Ascending aorta (tissue), 2 donors: ENCODE data around the gene TMEM44. TPM values are rescaled to one million over a fixed set of nuclear protein-coding genes. Genes with fewer than 3 reads are reported as not detected.
"Not testable (repeated sequence)": the region's sequence is repeated elsewhere in the genome, so short reads cannot be mapped to it uniquely, and the experiment has no call there.

Experiments used
- DNase-seq, 2 donors: peaks; one replicate each; pipeline ENCODE4 v3.0.0-alpha.2; 2019; ENCODE audit warnings: low spot score in 2 of 2
- H3K27ac ChIP-seq, 2 donors: fragments of 200-600 bp; sonication (generic); one replicate each; pipeline ENCODE4 v1.5.1; 2016 to 2017; ENCODE audit warnings: mild to moderate bottlenecking in 1 of 2
- H3K27me3 ChIP-seq: fragments of 200-600 bp; sonication (generic); one replicate; pipeline ENCODE4 v1.5.1; 2017
- H3K36me3 ChIP-seq, 2 donors: fragments of 200-600 bp; sonication (generic); one replicate each; pipeline ENCODE4 v1.5.1; 2016
- H3K4me1 ChIP-seq, 2 donors: fragments of 200-600 bp; sonication (generic); one replicate each; pipeline ENCODE4 v1.5.1; 2016 to 2017; ENCODE audit warnings: mild to moderate bottlenecking in 1 of 2
- H3K4me3 ChIP-seq, 2 donors: fragments of 200-600 bp; sonication (generic); one replicate each; pipeline ENCODE4 v1.5.1; 2016 to 2017; ENCODE audit warnings: mild to moderate bottlenecking in 1 of 2
- H3K9me3 ChIP-seq, 2 donors: fragments of 200-600 bp; sonication (generic); one replicate each; pipeline ENCODE4 v1.5.1; 2016
- intact Hi-C: fragments of 100-400 bp; cut with DNase I; formaldehyde crosslinking; loops from one replicate; pipeline ENCODE4 v1.15.1; 2023
- total RNA-seq: library from RNA; depleted of rRNA; stranded (reverse); fragments of >200 nt; gene quantifications from one replicate; pipeline ENCODE4 v1.1.0, GENCODE V29; 2016
- TF ChIP-seq, protein P1 (sequence below), 3 experiments: fragments of 200-600 bp in 2 of 3; fragments of 450-650 bp in 1 of 3; sonication (generic) in 2 of 3; IDR thresholded peaks; one replicate each; pipeline ENCODE4 v1.5.1; 2016 to 2019; ENCODE audit warnings: antibody characterized with exemption in 3 of 3, mild to moderate bottlenecking in 1 of 3, moderate library complexity in 1 of 3

TMEM44 gene
- total RNA-seq, 1 donor from 2014 or later, result 2.6 TPM

DNA sequence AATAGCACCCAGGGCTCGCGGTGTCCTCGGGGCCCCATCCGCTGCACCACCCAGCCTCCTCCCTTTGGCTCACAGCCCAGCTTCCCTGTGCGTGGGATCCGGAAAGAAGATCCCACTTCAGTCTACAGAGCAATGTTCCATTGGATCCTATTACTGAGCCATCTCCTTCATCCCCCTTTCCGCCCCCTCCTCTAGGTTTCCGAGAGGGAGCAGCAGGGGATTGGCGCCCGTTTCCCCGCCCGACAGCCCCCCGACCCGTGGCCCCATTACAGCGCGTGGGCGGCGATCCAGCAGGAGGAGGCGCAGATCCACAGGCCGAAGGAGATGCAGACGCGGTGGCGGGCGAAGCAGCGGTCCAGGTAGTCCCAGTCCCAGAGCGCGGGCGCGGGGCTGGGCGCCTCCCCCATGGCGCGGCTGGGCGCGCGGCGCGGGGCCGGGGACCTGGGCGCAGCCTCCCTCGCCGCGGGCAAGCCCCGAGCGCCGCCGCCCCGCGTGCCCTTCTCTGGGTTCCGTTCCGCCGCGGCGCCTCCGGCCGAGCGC lies 340 bp downstream of the TMEM44 start:
- Histone ChIP-seq H3K4me1 (no peaks in the 10 kb centered on the region), H3K36me3 (no peaks in the 10 kb centered on the region), H3K27ac (peak overlapping the region in 1 of 2 donors; percentile 64), H3K4me3 (peak overlapping the region; percentile 66 to 68), H3K27me3 (no peaks in the 10 kb centered on the region), H3K9me3 (no peaks in the 10 kb centered on the region)
- peak in 1 of 2 donors; percentile 64 for DNase-seq
- intact Hi-C loops, result no loop called here
- TF ChIP-seq, protein P1, sequence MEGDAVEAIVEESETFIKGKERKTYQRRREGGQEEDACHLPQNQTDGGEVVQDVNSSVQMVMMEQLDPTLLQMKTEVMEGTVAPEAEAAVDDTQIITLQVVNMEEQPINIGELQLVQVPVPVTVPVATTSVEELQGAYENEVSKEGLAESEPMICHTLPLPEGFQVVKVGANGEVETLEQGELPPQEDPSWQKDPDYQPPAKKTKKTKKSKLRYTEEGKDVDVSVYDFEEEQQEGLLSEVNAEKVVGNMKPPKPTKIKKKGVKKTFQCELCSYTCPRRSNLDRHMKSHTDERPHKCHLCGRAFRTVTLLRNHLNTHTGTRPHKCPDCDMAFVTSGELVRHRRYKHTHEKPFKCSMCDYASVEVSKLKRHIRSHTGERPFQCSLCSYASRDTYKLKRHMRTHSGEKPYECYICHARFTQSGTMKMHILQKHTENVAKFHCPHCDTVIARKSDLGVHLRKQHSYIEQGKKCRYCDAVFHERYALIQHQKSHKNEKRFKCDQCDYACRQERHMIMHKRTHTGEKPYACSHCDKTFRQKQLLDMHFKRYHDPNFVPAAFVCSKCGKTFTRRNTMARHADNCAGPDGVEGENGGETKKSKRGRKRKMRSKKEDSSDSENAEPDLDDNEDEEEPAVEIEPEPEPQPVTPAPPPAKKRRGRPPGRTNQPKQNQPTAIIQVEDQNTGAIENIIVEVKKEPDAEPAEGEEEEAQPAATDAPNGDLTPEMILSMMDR (IDR thresholded peaks at IDR 0.05), result no peak

DNA sequence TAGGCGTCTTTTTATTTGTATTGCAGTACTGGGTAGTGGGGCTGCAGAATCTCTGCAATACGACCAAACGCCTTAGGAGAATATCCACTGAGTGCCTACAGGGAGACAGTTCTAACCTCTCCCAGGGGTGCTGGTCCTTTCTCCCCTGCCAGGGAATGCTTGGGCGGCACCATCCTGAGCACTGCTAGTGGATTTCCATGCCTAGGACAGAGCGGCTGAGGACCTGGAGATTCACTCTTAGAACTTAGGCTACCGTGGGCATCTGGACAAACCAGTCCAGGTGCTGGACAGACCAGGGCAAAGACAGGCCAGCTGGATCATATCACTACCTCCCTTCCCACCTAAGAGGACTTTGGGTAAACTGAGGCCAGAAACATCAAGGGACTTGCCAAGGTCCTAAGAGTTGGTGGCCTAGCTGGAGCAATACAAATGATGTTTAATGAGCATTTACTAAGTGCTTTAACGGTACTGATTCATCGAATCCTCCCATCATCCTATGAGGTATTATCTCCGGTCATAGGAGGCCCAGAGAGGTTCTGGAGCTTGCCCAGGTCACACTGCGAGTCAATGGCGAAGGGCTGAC lies 902 bp downstream of the TMEM44 start:
- Histone ChIP-seq H3K36me3 (peaks cover 0 to 3% of the 10 kb centered on the region in 2 donors), H3K27ac (peak overlapping the region in 1 of 2 donors; percentile 64)
- intact Hi-C loops, result no loop called here

DNA sequence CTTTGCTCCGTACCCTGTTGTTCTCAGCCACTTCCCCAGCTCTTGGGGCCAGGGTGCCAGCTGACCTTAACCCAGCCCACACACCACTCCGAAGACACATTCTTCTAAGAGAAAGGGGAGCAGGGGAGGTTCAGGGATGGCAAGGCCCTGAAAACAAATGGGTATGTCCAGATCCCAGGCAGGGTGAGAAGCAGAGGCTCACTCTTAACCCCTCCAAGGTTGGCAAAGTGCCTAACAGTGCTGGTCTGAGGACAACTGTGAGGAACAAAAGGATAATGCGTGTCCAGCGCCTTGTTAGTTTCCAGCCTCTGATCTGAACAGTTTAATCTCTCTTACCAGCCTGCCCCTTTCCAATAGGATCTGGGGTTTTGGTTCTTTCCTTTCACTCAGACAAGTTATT lies 1.5 kb downstream of the TMEM44 start:
- no peak overlapping the region for H3K27ac ChIP-seq
- no peaks in the 10 kb centered on the region for H3K4me1 ChIP-seq
- H3K36me3 ChIP-seq, result peaks cover 0 to 5% of the 10 kb centered on the region in 2 donors
- TF ChIP-seq, protein P1 (IDR thresholded peaks at IDR 0.05), result no peak
- DNase-seq, result peak in 1 of 2 donors; percentile 52
- H3K9me3 ChIP-seq, result no peaks in the 10 kb centered on the region
- intact Hi-C loops, result no loop called here
- H3K27me3 ChIP-seq, result no peaks in the 10 kb centered on the region
- no peak overlapping the region for H3K4me3 ChIP-seq

More for the DNA sequence above, 902 bp downstream of the TMEM44 start:
- TF ChIP-seq, protein P1 (IDR thresholded peaks at IDR 0.05), result no peak
- DNase-seq, result peak in 1 of 2 donors; percentile 54
- no peaks in the 10 kb centered on the region for H3K9me3 ChIP-seq
- no peaks in the 10 kb centered on the region for H3K4me1 ChIP-seq
- H3K27me3 ChIP-seq, result no peaks in the 10 kb centered on the region
- peak overlapping the region; percentile 66 to 68 for H3K4me3 ChIP-seq

DNA sequence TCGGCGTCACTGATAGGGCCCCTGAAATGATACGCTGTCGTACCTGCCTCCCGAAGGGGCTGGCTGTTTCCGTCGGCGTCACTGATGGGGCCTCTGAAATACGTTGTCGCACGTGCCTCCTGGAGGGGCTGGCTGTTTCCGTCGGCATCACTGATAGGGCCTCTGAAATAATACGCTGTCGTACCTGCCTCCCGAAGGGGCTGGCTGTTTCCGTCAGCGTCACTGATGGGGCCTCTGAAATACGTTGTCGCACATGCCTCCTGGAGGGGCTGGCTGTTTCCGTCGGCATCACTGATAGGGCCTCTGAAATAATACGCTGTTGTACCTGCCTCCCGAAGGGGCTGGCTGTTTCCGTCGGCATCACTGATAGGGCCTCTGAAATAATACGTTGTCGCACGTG lies 2.5 kb downstream of the TMEM44 start:
- H3K4me1 ChIP-seq, H3K27me3 ChIP-seq, H3K9me3 ChIP-seq, H3K4me3 ChIP-seq, intact Hi-C loops, H3K27ac ChIP-seq, H3K36me3 ChIP-seq: not testable (repeated sequence)
- DNase-seq, result peak in 1 of 2 donors; percentile 16

DNA sequence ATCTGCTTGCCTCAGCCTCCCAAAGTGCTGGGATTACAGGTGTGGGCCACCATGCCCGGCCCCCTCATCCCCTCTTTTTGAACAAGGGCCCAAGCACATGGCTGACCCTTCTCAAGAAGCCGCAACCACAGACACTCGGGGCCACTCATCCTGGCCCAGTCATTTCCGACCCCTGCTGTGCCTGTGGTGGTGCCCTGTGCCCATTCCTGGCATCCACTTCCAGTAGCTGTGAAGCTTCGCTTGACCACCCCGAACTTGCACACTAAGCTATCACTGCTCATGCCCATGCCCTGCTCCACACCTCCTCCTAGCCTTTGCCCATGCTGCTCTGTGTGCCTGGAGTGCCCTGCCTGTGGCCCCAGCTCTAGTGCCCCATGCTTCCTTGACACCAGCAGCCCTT lies 8.3 kb downstream of the TMEM44 start:
- H3K27ac ChIP-seq, result no peak overlapping the region
- no peak overlapping the region for H3K4me3 ChIP-seq
- no peaks in the 10 kb centered on the region for H3K9me3 ChIP-seq
- H3K27me3 ChIP-seq, result no peaks in the 10 kb centered on the region
- TF ChIP-seq, protein P1 (IDR thresholded peaks at IDR 0.05), result no peak
- intact Hi-C loops, result no loop called here
- H3K4me1 ChIP-seq, result no peaks in the 10 kb centered on the region
- peaks cover 0 to 5% of the 10 kb centered on the region in 2 donors for H3K36me3 ChIP-seq
- DNase-seq, result no peak

DNA sequence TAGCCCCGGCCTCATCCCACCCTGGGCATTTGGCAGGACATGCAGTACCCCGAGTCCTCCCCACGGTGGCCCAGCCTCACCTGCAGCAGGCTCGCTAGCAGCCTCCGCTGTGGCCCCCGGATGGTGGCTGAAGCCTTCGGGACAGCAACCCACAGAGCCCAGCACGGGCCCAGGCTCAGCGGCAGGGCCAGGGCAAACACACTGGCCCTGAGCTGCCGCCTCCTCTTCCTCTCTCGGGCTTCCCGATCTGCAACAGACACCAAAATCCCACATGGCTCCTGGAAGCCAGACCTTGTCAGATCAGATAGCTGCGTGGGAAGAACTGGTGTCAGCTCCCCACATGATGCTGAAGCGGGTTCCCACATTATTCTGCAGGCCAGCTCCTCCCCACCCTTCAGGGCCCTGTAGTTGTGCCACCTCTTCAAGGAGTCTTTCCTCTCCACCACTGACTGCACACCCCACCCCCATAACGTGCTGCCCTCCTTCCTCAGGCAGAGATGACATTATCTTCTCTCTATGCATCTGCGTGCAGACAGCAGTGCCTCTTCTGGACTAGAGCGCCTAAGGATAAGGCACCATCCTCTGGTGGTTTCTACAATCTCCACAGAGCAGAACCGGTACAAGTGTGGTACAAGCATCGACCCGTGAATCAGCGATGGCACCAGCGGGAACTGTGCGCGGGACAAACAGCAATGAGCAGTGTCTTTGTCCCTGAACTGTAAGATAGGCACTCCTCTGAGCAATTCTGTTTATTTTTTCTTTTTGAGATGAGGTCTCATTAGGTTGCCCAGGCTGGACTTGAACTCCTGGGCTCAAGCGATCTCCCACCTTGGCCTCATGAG lies 9.5 kb downstream of the TMEM44 start:
- H3K27ac ChIP-seq, result no peak overlapping the region
- no peaks in the 10 kb centered on the region for H3K27me3 ChIP-seq
- H3K4me3 ChIP-seq, result no peak overlapping the region
- TF ChIP-seq, protein P1 (IDR thresholded peaks at IDR 0.05), result no peak
- intact Hi-C loops, result no loop called here
- no peak for DNase-seq
- peaks cover 0 to 5% of the 10 kb centered on the region in 2 donors for H3K36me3 ChIP-seq
- H3K9me3 ChIP-seq, result no peaks in the 10 kb centered on the region
- no peaks in the 10 kb centered on the region for H3K4me1 ChIP-seq
